WI38 (cell line): ENCODE measurements around the gene SOCS3.
A peak's percentile ranks its signal among the peaks of the same experiment; 100 is the strongest.

ENCODE experiments used
- H3K4me3 ChIP-seq: 2 replicates; pipeline ENCODE4 v1.5.1; 2011; ENCODE audit warnings: low read depth, mild to moderate bottlenecking, control low read depth, low read length
- CTCF ChIP-seq: IDR thresholded peaks from 2 replicates; pipeline ENCODE4 v1.5.1; 2012; ENCODE audit warnings: low read depth, mild to moderate bottlenecking, control low read depth, low read length

SOCS3 gene

GRCh38 chr17:78346605-78347250 lies 13.1 kb downstream of the SOCS3 start:
- no peak for TF ChIP-seq CTCF

GRCh38 chr17:78345791-78346494 lies 13.9 kb downstream of the SOCS3 start:
- TF ChIP-seq CTCF = no peak
- H3K4me3 ChIP-seq = no peak overlapping the region

More at GRCh38 chr17:78346605-78347250, 13.1 kb downstream of the SOCS3 start:
- H3K4me3 ChIP-seq = no peak overlapping the region

- H3K4me3 ChIP-seq = no peak overlapping the region
- no peak for TF ChIP-seq CTCF
Measured at GRCh38 chr17:78345172-78345571, 14.7 kb downstream of the SOCS3 start.

- no peak for TF ChIP-seq CTCF
- H3K4me3 ChIP-seq = no peak overlapping the region
Measured at GRCh38 chr17:78344666-78345065, 15.2 kb downstream of the SOCS3 start.

GRCh38 chr17:78343543-78344201 lies 16.2 kb downstream of the SOCS3 start:
- peak overlapping the region; percentile 40; the same call in 1 of the 2 replicates for H3K4me3 ChIP-seq
- TF ChIP-seq CTCF = no peak

GRCh38 chr17:78343187-78343542 lies 16.7 kb downstream of the SOCS3 start:
- no peak for TF ChIP-seq CTCF
- peak overlapping the region; percentile 40 for H3K4me3 ChIP-seq

- peak overlapping the region; percentile 40 for H3K4me3 ChIP-seq
- TF ChIP-seq CTCF = no peak
Measured at GRCh38 chr17:78342449-78343186, 17.3 kb downstream of the SOCS3 start.
